Activated T-helper 1 cell treated with Interleukin-2 at 50 U/mL for 16 hours (primary cell): ENCODE data around the gene ACADS.
A peak's percentile ranks its signal among the peaks of the same experiment; 100 is the strongest.

Experiments
- DNase-seq: peaks from one replicate; pipeline ENCODE4 v3.0.0-alpha.2; 2020; ENCODE audit warnings: low read depth

ACADS gene

GRCh38 chr12:120700886-120701285 lies 24.7 kb upstream of the ACADS start:
- no peak for DNase-seq

- no peak for DNase-seq
Observed at GRCh38 chr12:120702637-120703036, 23.0 kb upstream of the ACADS start.

DNA sequence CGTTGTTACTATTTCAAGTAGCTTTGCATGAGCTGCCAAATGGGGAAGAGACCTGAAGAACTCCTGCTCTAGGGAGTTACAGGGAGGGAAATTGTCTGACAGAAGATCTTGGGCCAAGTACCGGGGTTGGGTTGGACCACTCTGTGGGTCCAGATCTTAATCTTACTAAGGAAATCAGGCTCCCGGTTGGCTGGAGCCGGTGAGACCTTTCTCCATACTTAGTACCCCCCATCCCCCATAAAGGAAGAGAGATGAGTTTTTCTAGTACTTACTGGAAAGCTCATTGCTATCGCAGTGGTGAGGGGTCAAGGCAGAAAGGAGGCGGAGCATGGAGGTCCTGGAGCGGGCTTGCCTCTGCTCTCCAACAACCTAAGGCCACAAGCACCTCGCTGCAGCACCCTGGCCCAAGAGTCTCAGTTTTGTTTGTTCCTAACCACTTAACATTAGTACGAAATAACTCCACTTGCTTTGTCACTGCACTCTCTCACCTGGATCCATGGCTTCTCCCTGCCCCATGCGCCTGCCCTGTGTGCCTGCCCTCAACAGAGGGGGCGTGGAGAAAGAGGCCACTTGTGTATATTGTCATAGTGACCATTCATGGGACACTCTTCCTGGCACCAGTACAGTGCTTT lies 22.2 kb upstream of the ACADS start:
- DNase-seq: no peak

- no peak for DNase-seq
Observed at GRCh38 chr12:120705618-120706017, 20.0 kb upstream of the ACADS start.

GRCh38 chr12:120706029-120706428 lies 19.6 kb upstream of the ACADS start:
- no peak for DNase-seq

- DNase-seq: no peak
Observed at GRCh38 chr12:120708651-120709050, 17.0 kb upstream of the ACADS start.

DNA sequence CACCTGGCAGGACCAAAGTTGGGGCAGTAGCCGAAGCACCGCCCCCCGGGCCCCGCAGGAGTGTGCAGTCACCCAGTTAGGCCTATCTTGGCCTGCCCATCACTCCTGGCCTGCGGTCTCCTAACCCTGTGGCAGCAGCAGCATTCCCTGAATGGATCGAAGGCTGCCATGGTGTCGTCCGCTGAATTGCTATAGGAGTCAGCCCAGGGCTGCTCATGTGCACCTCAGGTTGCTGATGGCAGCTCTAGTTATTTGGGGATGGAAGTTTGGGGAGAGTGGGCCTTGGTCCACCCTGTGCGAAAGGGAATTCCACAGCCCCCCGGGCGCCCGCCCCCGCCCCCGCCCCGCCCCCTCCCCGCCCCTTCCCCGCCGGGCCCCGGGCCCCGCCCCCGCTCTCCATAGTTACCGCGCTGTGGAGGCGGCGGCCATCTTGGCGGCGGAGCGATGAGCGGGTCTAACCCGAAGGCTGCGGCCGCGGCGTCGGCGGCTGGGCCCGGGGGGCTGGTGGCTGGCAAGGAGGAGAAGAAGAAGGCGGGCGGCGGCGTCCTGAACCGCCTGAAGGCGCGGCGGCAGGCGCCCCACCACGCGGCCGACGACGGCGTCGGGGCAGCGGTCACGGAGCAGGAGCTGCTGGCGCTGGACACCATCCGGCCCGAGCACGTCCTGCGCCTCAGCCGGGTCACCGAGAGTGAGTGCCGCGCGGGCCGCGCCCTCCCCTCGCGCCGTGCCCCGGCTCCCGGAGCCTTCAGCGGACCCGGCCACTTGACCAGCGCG lies 15.4 kb upstream of the ACADS start, which contains the start of gene UNC119B:
Gene UNC119B (plus strand): TSS at position 428 of the 774 bp plus-strand sequence. CDS start 17 bp downstream, at position 445.
- DNase-seq: peak; percentile 68

- DNase-seq: peak; percentile 9
Observed at GRCh38 chr12:120710805-120711296, 14.8 kb upstream of the ACADS start.

DNA sequence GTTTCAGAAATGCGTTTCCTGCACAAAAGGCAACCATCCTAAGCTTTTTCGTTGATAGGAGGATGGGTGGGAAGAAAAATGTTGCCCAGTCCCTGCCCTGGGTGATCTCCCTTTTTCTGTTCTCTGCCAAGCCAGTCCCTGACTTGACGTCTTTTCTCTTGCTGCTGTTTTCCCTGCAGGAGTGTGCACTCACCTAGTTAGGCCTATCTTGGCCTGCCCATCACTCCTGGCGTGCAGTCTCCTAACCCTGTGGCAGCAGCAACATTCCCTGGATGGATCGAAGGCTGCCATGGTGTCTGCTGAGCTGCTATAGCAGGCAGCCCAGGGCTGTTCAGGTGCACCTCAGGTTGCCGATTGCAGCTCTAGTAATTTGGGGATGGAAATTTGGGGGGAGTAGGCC lies 14.2 kb upstream of the ACADS start:
- DNase-seq: no peak

- no peak for DNase-seq
Observed at GRCh38 chr12:120712610-120713009, 13.0 kb upstream of the ACADS start.

DNA sequence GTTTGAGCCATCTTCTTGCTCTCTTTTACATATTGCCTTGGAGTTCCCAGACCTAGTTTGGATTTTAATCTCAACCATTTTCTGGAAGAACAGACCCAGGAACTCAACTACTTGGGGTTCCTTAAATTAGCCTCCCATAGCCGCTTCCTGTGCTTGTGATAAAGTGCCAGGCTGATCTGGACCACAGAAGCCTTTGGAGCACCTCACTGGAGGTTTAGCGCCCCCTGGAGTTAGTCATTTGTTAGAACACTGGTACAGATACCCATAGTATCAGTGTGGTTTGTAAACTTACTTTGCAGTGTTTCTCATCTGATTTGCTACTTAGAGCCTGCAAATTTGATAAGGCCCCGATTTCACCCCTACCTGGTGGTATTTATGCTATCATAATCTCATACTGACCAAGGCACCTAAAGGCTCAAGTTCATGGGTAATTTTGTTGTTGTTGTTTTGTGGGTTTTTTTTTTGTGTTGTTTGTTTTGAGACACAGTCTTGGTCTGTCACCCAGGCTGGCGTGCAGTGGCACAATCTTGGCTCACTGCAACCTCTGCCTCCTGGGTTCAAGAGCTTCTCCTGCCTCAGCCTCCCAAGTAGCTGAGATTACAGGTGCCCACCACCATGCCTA lies 11.7 kb upstream of the ACADS start:
- peak; percentile 48 for DNase-seq

DNA sequence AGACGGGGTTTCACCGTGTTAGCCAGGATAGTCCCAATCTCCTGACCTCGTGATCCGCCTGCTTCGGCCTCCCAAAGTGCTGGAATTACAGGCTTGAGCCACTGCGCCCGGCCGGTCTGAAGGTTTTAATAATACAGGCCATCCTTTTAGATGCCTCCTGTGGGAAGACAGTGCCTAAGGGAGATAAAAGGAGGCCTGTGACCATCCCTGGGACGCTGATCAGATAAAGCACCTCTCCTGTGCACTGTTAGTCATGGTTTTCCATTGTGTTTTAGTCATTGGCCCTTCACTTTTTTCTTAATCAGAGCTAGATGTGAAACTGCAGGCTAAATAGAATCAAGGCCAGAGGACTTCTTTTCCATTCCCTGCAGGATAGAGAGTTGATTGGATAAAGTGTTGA lies 7.6 kb upstream of the ACADS start:
- no peak for DNase-seq

GRCh38 chr12:120719072-120719471 lies 6.6 kb upstream of the ACADS start:
- DNase-seq: no peak

DNA sequence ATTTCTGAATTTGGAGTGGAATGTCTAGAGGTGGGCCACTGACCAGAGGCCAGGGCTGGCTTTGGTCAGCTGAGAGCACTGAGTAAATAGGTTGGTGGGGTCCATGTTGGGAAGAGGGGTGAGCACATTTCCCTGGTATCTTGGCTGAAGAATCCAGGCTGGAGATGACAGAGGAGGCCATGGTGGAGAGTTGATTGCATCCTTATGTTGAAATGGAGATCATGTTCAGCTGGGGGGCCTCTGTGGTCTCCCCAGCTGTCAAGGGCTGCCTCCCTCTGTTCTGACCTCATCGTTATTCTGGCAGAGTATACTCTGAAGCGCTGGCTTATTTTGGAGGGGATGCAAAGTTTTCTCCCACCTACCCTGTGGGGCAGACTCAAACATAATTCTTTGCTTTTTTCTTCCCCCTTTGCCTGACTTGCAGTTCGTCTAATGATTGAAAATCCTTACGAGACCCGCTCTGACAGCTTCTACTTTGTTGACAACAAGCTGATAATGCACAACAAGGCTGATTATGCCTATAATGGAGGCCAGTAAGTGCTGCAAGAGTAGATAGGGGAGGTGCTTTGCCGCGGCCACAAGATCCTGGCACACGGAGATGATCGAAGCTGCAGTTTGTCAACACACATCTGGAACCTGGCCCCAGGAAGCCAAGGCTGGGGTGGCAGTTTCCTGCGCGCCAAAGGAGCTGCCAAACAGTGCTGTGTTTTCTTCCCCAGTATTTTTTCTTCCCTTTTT lies 6.0 kb upstream of the ACADS start:
- no peak for DNase-seq

DNA sequence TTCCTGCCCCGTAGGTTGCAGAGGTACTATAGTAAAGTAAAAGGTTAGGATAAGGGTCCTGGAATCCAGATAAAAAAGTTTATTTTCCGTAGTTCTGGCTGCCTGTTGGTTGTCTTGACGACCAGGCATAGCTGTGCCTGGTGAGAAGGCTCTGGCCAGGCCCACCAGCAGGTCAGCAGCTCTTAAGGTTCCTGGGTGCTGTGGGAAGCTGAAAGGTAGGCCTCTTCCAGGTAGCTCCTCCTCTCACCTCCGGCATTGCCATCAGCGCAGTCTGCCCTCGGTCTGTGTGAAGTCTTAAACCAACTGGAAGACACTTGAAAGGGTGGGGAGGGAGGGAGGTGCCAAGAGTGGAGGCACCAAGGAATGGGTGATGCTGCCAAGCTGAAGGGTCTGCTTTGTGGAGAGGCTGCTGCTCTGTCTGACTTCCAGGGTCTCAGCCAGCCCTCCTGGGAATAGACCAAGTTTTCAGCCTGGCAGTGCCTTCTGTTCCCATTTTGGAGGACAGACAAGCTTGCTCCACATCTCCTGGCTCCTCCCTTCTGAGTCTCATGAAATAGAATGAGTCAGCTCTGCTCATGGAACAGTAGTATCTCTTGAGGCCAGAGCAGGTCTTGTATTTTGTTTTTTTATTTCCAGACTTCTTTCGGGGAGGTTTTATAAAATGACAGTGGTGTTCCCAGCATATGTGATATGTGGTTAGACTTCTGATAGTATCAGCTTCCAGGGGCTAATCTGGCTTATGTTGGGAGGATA lies 5.2 kb upstream of the ACADS start:
- DNase-seq: no peak

DNA sequence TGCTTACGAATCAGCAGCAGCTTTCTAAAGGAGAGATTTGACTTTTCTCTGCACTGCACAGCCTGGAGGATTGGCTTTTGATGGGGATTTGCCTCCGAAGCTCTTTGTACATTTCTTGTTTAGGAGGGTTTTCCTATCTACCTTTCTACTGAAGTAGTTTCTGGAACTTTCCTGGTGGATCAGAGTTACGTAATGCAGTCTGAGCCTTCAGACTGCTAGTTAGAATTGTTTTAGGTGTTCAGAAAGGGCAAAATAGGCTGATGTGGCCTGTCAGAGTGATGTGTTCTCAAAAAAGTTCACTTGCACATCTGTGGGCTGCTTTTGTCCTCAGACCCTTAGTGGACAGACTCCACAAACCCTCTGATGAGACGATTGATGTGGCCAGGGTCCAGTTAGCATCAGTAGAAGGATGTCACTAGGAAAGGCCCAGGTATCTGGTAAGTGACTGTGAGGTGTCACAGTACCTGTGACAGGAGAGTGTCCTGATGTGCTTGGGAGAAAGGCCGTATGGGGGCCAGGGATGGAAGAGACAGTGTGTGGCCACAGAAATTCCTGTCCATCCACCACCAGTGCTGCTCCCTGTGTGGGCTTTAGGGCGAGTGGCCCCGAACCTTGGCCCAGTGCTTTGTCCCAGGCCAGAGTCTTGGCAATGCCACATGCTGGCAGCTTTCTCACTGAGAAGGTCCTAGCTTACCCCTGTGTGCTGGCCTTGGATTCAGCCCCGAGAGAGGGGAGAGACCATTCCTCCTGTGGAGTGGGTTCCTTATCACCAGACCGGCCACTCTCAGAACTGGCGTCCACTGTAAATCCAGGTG lies 4.4 kb upstream of the ACADS start:
- DNase-seq: no peak

- DNase-seq: no peak
Observed at GRCh38 chr12:120721866-120722265, 3.8 kb upstream of the ACADS start.

- DNase-seq: no peak
Observed at GRCh38 chr12:120722784-120723183, 2.8 kb upstream of the ACADS start.

GRCh38 chr12:120724720-120725119 lies 906 bp upstream of the ACADS start:
- DNase-seq: no peak

GRCh38 chr12:120725151-120725658 lies 421 bp upstream of the ACADS start:
- DNase-seq: no peak

- no peak for DNase-seq
Observed at GRCh38 chr12:120726510-120726793, 826 bp downstream of the ACADS start.
